GM19043 (cell line): ENCODE data around the gene RHOC.

Experiments
- ATAC-seq: cut with Tn5 transposase; IDR thresholded peaks from one replicate; pipeline ENCODE4 v1.9.1; 2021; ENCODE audit warnings: low read depth; ENCODE audit not compliant: unreplicated experiment

RHOC gene

GRCh38 chr1:112703706-112704105 lies 3.2 kb downstream of the RHOC start:
- no peak for ATAC-seq

DNA sequence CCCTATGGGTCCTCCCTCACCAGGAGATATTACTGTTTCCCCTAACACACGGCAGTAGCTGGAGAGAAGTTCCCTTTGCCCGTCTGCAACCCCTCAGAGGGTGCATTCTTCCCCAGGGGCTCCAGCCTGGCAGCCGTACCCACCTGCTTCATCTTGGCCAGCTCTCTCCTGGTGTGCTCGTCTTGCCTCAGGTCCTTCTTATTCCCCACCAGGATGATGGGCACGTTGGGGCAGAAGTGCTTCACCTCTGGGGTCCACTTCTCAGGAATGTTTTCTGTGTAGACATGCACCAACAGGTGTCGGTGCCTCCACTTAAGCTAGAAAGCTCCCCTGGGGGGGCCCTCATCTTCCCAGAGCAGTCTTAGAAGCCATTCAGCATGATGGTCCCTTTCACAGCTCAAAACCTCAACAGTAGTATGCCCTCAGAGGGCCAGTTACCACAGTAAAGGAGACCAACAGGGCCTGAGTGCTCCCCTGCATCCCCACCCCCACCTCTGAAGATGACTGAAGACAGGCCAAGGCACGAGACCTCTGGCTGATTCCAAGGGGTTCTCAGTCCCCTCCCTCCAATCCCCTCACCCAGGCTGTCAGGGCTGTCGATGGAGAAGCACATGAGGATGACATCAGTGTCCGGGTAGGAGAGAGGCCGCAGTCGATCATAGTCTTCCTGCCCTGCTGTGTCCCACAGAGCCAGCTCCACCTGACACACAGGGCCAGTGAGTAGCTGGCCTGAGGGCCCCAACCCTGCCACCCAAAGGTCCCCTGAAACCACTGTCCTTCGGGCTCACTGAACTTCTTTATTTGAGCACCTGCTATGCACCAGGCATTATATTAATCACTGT lies 4.3 kb downstream of the RHOC start:
- ATAC-seq, result no peak

DNA sequence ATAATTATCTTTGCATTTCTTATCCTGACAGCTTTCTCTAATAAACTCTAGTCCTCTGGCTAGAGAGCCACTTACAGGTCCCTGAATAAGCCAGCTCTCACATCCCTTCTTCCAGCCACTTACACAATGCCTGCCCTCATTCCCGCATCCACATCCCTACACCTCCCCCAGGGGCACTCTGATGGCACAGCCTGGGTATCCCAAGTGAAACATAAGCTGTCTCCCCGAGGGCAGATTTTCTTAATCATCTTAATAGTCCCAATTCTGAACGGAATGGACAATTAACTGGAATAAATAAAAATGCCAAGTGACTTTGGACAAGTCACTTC lies 4.9 kb downstream of the RHOC start:
- ATAC-seq, result no peak

DNA sequence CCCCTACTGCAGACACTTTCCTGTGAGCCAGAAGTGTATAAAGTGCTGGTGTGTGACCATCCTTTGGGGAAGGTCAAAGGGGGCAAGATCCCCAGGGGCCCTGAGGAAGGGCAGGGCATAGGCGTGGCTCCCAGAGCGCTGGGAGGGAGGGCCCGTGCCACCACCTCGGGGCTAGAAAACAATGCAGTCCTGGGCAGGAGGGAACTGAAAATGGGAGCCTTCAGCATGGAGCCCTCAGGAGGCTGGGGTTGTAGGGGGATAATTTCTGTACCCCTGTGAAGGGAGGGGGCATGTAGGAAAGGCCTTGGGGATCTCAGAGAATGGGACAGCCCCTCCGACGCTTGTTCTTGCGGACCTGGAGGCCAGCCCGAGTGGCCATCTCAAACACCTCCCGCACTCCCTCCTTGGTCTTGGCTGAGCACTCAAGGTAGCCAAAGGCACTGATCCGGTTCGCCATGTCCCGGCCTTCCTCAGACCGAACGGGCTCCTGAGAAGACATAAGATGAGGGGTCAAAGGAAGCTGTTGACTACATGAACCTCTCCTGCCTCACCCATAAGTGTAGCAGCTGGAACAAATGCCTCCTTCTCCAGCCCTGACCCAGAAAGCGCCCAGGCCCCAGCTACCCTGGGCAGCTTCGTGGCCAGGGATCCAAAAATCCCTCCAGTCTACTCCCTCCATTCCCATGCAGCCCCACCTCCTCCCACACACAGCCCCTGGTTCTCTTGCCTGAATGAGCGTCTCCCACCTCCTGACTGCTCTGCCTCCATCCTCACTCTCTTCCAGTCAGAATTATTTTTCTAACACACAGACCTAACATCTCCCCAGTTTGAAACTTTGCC lies 5.5 kb downstream of the RHOC start:
- no peak for ATAC-seq

DNA sequence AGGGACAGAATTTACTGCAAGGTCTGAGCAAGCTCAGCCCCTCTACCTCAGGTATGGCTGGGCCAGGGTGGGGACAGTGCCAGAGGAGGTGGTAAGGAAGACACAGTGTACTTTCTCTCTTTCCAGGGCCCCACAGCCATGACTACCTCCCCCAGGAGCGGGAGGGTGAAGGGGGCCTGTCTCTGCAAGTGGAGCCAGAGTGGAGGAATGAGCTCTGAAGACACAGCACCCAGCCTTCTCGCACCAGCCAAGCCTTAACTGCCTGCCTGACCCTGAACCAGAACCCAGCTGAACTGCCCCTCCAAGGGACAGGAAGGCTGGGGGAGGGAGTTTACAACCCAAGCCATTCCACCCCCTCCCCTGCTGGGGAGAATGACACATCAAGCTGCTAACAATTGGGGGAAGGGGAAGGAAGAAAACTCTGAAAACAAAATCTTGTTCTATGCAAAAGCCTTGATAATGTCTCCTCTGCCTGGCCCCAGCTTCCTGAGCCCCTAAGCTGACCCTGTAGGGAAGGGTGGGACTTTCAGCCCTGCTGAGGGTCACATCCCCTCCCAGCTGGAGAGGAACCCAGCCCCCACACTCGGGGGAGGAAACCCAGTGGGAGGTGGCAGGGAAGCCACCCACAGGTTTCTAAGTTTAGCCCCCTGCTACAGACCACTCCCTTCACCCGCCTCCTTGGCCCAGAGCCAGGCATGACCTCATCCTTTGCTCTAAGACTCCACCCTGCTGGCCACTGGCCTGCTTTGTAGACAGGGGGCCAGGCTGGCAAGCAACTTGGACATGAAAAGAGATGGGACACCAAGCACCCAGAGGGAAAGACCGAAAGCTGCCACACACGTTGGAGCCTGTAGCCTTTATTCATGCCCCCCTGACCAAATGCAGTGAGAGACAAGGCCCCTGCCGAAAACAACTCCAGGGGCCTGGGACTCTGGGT lies 6.4 kb downstream of the RHOC start:
- ATAC-seq, result peak; percentile 38

DNA sequence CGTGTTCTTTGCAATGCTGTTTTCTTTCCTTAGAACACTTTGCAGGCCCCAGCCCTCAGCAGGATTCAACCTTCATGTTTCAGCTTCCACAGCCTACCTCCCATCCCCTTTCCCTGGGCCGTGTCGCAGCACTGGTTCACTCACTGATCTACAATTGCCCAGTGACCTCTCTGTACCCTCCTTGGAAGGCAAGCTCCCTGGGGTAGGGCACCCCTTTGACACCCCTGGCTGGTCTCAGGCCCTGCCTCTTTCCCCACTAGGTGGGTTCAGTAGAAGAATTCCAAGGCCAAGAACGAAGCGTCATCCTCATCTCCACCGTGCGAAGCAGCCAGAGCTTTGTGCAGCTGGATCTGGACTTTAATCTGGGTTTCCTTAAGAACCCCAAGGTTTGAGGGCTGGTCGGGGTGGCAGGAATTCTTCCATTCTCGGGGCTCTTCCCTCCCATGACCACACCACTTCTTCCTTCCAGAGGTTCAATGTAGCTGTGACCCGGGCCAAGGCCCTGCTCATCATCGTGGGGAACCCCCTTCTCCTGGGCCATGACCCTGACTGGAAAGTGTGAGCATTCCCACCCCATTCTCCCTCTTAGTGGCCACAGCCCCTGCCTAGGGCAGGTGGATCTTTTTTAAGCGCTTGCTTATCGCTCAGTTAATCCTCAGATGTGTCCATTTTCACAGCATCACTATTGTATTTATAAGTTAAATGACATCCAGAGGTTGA lies 7.3 kb downstream of the RHOC start:
- no peak for ATAC-seq

DNA sequence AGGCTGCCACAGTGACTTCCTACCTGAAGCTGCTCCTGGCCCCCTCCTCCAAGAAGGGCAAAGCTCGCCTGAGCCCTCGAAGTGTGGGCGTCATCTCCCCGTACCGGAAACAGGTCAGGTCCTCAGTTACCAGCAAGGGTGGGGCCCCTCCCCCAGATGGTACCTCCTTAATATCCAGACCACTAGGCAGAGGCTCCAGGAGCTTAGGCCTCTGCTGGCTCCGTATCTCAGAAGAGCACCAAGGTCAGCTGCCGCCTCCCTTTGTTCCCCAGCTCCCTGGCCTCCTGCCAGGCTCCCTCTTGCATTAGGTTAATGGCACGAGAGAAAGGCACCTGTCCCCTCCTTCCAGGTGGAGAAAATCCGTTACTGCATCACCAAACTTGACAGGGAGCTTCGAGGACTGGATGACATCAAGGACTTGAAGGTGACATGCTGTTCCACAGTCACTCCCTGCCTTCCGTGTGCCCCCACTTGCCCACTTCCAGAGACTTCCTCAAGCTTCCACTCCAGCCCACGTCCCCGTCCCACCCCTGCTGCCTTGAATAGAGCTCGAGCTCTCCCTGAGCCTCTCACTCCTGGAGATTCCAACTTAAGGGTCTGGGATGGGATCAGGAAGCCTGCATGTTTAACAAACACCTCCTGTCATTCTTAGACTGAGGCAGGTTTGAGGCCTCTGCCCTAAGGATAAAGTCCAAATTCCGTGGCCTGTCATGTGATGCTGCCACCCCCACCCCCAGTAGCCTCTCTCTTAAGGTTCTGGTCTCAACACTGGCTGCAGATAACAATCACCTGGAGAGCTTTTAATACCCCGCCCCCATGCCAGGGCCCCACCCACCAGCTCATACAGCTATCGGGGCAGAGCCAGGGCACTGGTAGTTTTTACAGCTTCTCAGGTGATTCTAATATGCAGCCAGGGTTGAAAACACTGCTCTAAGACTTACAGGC lies 8.3 kb downstream of the RHOC start:
- ATAC-seq, result no peak

- no peak for ATAC-seq
Measured at GRCh38 chr1:112697781-112698201, 9.1 kb downstream of the RHOC start.

GRCh38 chr1:112696578-112697314 lies 10.2 kb downstream of the RHOC start:
- no peak for ATAC-seq

DNA sequence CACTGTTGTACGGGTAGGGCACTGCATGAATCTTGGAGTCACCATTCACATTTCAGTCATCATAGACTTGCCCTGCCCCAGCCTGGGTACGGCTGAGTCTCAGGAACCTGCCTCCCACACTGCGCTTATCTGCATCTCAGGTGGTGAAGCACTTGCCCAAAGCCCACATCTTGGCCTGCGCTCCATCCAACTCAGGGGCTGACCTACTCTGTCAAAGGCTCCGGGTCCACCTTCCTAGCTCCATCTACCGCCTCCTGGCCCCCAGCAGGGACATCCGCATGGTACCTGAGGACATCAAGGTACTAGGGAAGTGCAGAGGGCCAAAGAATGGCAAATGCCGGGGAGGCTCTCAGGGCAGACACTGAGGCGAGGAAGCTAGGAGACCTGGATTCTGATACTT lies 11.7 kb downstream of the RHOC start:
- no peak for ATAC-seq

- no peak for ATAC-seq
Measured at GRCh38 chr1:112694363-112694929, 12.5 kb downstream of the RHOC start.

- no peak for ATAC-seq
Measured at GRCh38 chr1:112693821-112694220, 13.1 kb downstream of the RHOC start.

- ATAC-seq, result no peak
Measured at GRCh38 chr1:112692681-112693080, 14.2 kb downstream of the RHOC start.

DNA sequence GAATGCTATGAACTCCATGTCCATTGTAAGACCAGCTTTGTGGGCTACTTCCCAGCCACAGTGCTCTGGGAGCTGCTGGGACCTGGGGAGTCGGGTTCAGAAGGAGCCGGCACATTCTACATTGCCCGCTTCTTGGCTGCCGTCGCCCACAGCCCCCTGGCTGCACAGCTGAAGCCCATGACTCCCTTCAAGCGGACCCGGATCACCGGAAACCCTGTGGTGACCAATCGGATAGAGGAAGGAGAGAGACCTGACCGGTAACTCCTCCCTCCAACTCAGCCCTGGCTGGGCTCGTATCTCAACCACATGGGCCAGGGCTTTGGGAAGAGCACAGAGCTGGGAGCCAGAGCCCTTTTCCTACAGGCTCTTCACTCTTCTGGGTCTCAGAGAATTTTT lies 17.1 kb downstream of the RHOC start:
- ATAC-seq, result no peak

DNA sequence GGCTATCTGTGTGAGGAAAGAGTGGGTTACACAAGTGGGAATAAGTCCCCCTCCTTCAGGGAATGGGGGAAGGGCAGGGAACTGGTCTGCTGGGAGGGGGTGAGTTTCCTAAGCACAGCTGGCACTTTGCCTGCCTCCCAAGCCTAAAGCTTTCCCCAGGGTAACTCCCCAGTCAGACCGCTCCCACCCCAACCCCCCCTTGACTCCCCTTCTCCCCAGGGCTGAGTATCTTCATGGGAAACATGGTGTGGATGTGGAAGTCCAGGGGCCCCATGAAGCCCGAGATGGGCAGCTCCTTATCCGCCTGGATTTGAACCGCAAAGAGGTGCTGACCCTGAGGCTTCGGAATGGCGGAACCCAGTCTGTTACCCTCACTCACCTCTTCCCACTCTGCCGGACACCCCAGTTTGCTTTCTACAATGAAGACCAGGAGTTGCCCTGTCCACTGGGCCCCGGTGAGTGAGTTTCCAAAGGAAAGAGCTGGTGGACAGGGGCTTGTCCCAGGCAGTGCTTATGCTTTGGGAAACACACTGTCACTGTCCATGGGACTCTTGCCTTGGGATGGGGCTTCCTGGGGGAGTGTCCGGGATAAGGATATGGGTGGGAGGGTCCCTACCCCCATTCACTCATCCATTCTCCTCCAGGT lies 17.6 kb downstream of the RHOC start:
- no peak for ATAC-seq

GRCh38 chr1:112688781-112689193 lies 18.1 kb downstream of the RHOC start:
- no peak for ATAC-seq

- no peak for ATAC-seq
Measured at GRCh38 chr1:112687785-112688496, 19.0 kb downstream of the RHOC start.
